SU-DHL-6 (cell line): Measurements from ENCODE around the gene NNMT.

Experiments used
- H2AFZ ChIP-seq: fragments of 200-600 bp; sonication (generic); 2 replicates; pipeline ENCODE4 v1.6.1; 2014; ENCODE audit warnings: low read depth, mild to moderate bottlenecking, moderate library complexity, mixed read lengths, antibody characterized with exemption, low read length; ENCODE audit not compliant: severe bottlenecking
- H3F3A ChIP-seq: fragments of 200-600 bp; shearing (Covaris generic); 2 replicates; pipeline ENCODE4 v1.6.0; 2016; ENCODE audit warnings: antibody characterized with exemption, mild to moderate bottlenecking; ENCODE audit not compliant: insufficient read depth
- H3K27ac ChIP-seq: fragments of 200-600 bp; sonication (generic); 2 replicates; pipeline ENCODE4 v1.5.1; 2016; ENCODE audit warnings: low read depth, mild to moderate bottlenecking, low read length, moderate library complexity, mixed read lengths
- H3K27me3 ChIP-seq: fragments of 200-600 bp; sonication (generic), shearing (Covaris generic); 2 replicates; pipeline ENCODE4 v1.6.0; 2014; ENCODE audit warnings: mild to moderate bottlenecking, low read length
- H3K36me3 ChIP-seq: fragments of 200-600 bp; sonication (generic); 2 replicates; pipeline ENCODE4 v1.6.1; 2014; ENCODE audit warnings: mild to moderate bottlenecking, low read length, mixed read lengths
- H3K4me2 ChIP-seq: fragments of 300-600, 200-600 bp; shearing (Covaris generic), sonication (generic); 2 replicates; pipeline ENCODE4 v1.6.0; 2014; ENCODE audit warnings: low read length, low read depth, mild to moderate bottlenecking; ENCODE audit not compliant: poor library complexity, severe bottlenecking
- H3K4me3 ChIP-seq: fragments of 200-600 bp; sonication (generic); 2 replicates; pipeline ENCODE4 v1.5.1; 2014; ENCODE audit warnings: antibody characterized with exemption, low read length, mild to moderate bottlenecking, mixed read lengths; ENCODE audit not compliant: insufficient read depth, poor library complexity, severe bottlenecking
- H3K79me2 ChIP-seq: fragments of 200-600 bp; sonication (generic); 2 replicates; pipeline ENCODE4 v1.6.1; 2014; ENCODE audit warnings: mild to moderate bottlenecking, low read length, moderate library complexity; ENCODE audit not compliant: insufficient read depth
- H3K9ac ChIP-seq: fragments of 200-600 bp; sonication (generic); 2 replicates; pipeline ENCODE4 v1.7.0; 2014; ENCODE audit warnings: mild to moderate bottlenecking, low read length
- H3K9me2 ChIP-seq: fragments of 200-600 bp; sonication (generic); replicated peaks from 2 replicates; pipeline ENCODE4 v1.6.1; 2014; ENCODE audit warnings: low read length; ENCODE audit not compliant: insufficient read depth
- H3K9me3 ChIP-seq: fragments of 200-600 bp; sonication (generic); 2 replicates; pipeline ENCODE4 v1.6.1; 2014; ENCODE audit warnings: low read length, mixed read lengths; ENCODE audit not compliant: insufficient read depth
- H4K20me1 ChIP-seq: fragments of 200-600 bp; sonication (generic); 2 replicates; pipeline ENCODE4 v1.6.1; 2014; ENCODE audit warnings: low read depth, mild to moderate bottlenecking, antibody characterized with exemption, low read length, moderate library complexity, mixed read lengths
- CTCF ChIP-seq: fragments of 200-600 bp; sonication (generic); IDR thresholded peaks from one replicate; pipeline ENCODE4 v1.5.1; 2017; ENCODE audit warnings: antibody characterized with exemption, mild to moderate bottlenecking, low read length, moderate library complexity; ENCODE audit not compliant: insufficient read depth, poor library complexity, severe bottlenecking
- EZH2phosphoT487 ChIP-seq: fragments of 200-600 bp; sonication (generic), shearing (Covaris generic); conservative IDR thresholded peaks from 2 replicates; pipeline ENCODE4 v1.6.1; 2018; ENCODE audit warnings: mild to moderate bottlenecking, antibody characterized with exemption, low read length, moderate library complexity, mixed read lengths

The NNMT gene

GRCh38 chr11:114322934-114323333, 26.7 kb downstream of the NNMT start:
- H3F3A ChIP-seq, result no peaks in the 10 kb centered on the region
- no peak overlapping the region for H2AFZ ChIP-seq
- no peaks in the 10 kb centered on the region for H3K9me2 ChIP-seq
- no peaks in the 10 kb centered on the region for H3K9me3 ChIP-seq
- no peak overlapping the region for H3K4me2 ChIP-seq
- no peak for TF ChIP-seq EZH2phosphoT487
- no peak for TF ChIP-seq CTCF
- no peak overlapping the region for H3K27ac ChIP-seq
- no peaks in the 10 kb centered on the region for H3K79me2 ChIP-seq
- H3K4me3 ChIP-seq, result no peak overlapping the region
- no peaks in the 10 kb centered on the region for H4K20me1 ChIP-seq
- H3K9ac ChIP-seq, result no peak overlapping the region
- H3K36me3 ChIP-seq, result no peaks in the 10 kb centered on the region
- H3K27me3 ChIP-seq, result no peaks in the 10 kb centered on the region

- no peaks in the 10 kb centered on the region for H3K27me3 ChIP-seq
Measured at GRCh38 chr11:114326151-114326550, 30.0 kb downstream of the NNMT start.

GRCh38 chr11:114326776-114327175, 30.6 kb downstream of the NNMT start:
- Histone ChIP-seq H3K9me3 (no peaks in the 10 kb centered on the region), H3K4me2 (no peak overlapping the region), H3K36me3 (no peaks in the 10 kb centered on the region), H4K20me1 (no peaks in the 10 kb centered on the region), H3K27ac (no peak overlapping the region), H3K79me2 (no peaks in the 10 kb centered on the region), H3F3A (no peaks in the 10 kb centered on the region), H3K27me3 (no peaks in the 10 kb centered on the region), H3K4me3 (no peak overlapping the region), H3K9ac (no peak overlapping the region), H3K9me2 (no peaks in the 10 kb centered on the region), H2AFZ (no peak overlapping the region)
- TF ChIP-seq EZH2phosphoT487, result no peak
- TF ChIP-seq CTCF, result no peak

More at GRCh38 chr11:114326151-114326550, 30.0 kb downstream of the NNMT start:
- no peaks in the 10 kb centered on the region for H3K9me3 ChIP-seq
- no peaks in the 10 kb centered on the region for H3F3A ChIP-seq
- H3K36me3 ChIP-seq, result no peaks in the 10 kb centered on the region
- H3K27ac ChIP-seq, result no peak overlapping the region
- H3K79me2 ChIP-seq, result no peaks in the 10 kb centered on the region
- H3K9ac ChIP-seq, result no peak overlapping the region
- no peak overlapping the region for H3K4me2 ChIP-seq
- TF ChIP-seq CTCF, result no peak
- no peak for TF ChIP-seq EZH2phosphoT487
- H3K4me3 ChIP-seq, result no peak overlapping the region
- no peak overlapping the region for H2AFZ ChIP-seq
- no peaks in the 10 kb centered on the region for H3K9me2 ChIP-seq
- H4K20me1 ChIP-seq, result no peaks in the 10 kb centered on the region
